ENCODE results near the gene PGS1. TPM values are rescaled to one million over a fixed set of nuclear protein-coding genes. Genes with fewer than 3 reads are reported as not detected.
A peak's percentile ranks its signal among the peaks of the same experiment; 100 is the strongest.

PGS1 gene
- total and polyA plus RNA-seq, 8 donors = 11.2 to 22.7 (median 14.8) TPM

DNA sequence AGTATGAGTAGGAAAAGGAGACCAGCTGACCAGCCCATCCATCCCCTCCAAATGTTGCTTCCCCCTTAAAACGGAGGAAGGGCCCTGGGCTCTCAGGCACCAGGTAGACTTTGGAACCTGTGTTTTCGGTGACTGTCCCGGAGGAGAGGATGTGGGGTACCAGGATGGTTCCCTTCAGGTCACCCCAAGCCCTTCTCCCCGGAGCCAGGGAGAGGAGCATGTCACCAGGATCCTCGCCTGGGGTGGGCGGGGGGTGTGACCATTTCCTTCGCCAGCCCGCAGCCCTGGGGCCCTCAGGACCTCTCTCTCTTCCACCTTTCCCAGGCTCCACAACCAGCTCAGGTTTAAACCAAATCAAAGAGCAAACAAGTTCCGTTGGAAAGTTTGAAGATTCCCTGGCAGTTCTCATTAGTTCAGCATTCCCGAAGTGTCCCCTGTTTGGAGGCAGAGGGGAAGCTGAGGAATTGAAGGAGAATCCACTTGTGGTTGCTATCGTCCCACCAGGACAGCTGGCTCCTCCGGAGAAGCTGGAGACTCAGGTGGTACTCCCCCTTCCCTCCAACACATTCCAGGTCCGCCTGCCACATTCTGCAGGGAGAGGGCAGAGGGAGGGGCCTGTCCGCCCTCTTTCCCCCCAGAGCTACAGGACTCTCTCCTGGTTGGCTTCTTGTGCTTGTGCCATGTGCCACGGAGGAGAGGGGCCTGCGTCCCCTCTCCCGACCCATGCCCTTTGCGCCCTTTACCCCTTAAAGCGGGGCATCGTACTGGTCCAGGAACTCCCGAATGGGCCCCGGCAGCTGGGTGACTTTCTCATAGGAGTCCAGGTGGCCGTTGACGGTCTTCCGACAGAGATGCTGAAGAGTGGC is 20.5 kb upstream of the PGS1 start:
- H3K27ac ChIP-seq = peak overlapping the region in 1 of 4 donors; percentile 5
- TF ChIP-seq CTCF (IDR thresholded peaks at IDR 0.05) = no peak
- 76% methylated on average over 24 to 25 of the region's 25 CpGs for WGBS, 2 donors
- peaks cover 5 to 27% (median 13%) of the 10 kb centered on the region in 3 donors for H3K4me1 ChIP-seq
- FAIRE-seq = no peak
- intact Hi-C loops (cut with DNase I) = no loop called here
- H3K27me3 ChIP-seq = no peaks in the 10 kb centered on the region
- no peaks in the 10 kb centered on the region for H3K9me3 ChIP-seq
- H3K4me3 ChIP-seq = peak overlapping the region in 3 of 4 donors; percentile 43 to 95 (median 49)
- H3K36me3 ChIP-seq = no peaks in the 10 kb centered on the region
- no peak for ATAC-seq
- no peak for DNase-seq

DNA sequence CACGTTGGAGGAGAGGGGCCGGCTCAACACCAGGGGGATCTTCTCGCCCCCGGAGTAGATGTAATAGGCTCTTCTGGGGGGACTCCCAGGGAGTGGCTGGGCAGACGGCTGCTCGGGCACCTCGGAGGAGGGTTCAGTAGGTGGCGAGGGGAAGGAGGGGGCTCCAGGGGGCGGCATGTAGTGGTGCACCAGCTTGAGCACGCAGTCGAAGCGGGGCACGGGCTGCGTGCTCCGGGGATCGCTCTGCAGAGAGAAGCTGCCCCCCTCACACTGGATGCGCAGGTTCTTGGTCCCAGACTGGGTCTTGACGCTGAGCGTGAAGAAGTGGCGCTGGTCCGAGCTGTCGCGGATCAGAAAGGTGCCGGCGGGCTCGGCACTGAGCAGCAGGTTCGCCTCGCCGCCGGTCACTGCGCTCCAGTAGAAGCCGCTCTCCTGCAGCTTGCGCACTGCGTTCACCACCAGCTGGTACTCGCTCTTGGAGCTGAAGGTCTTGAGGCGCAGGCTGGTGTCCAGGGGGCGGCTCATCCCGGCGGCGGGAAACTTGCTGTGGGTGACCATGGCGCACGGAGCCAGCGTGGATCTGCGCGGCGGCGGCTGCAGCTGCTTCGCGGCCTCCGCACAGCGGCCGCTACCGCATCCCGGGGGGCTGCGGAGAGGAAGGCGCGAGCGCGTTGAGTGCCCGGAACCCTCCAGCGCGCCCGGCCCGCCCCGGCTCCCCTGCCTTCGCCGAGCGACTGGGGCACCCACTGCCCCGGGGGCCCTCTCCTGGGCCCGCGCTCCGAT is 19.7 kb upstream of the PGS1 start:
- Histone ChIP-seq H3K9me3 (no peaks in the 10 kb centered on the region), H3K36me3 (no peaks in the 10 kb centered on the region), H3K4me3 (peak overlapping the region; percentile 36 to 95 (median 46)), H3K27me3 (no peaks in the 10 kb centered on the region), H3K4me1 (peaks cover 5 to 22% (median 6%) of the 10 kb centered on the region in 3 donors), H3K27ac (peak overlapping the region; percentile 54 to 94 (median 74))
- no peak for TF ChIP-seq CTCF (IDR thresholded peaks at IDR 0.05)
- DNase-seq (peak in 1 of 6 donors; percentile 45), FAIRE-seq (no peak), ATAC-seq (peak in 1 of 4 donors; percentile 0)
- 50 to 53% methylated on average over 51 to 72 of the region's 72 CpGs for WGBS, 2 donors
- intact Hi-C loops (cut with DNase I) = no loop called here

DNA sequence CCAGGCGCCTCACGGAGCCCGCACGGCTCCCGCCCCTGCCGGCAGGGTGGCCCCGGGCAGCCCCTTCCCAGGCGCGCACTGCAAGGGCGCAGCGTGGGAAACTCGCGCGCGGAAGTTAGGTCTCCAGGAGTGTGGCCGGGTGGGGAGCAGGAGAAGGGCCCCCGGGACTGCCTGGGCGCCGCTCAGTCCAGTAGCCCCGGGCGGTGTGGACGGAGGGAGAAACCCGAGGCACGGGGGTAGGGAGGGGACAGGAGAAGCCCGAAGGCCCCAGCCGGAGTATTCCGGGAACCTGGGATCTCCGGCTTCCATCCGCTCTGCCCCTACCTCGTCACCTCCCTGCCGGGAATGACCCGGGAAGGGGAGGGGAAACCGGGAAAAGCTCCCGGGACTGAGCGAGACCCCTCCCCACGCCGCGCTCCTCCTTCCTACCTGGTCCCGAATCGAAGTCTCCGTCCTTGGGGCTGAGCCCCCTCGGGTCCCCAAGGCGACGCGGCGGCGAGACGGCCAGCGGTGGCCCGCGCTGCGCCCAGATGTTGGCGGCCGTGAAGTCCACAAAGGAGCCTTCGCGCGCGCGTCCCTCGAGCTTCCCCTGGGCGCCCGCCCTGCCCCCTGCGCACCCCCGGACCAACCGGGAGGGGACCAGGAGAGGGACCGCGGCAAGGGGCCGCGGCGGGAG is 19.0 kb upstream of the PGS1 start:
- H3K36me3 ChIP-seq = no peaks in the 10 kb centered on the region
- H3K27ac ChIP-seq = peak overlapping the region; percentile 54 to 94 (median 74)
- DNase-seq = peak in 5 of 6 donors; percentile 57 to 86 (median 66)
- H3K4me3 ChIP-seq = peak overlapping the region; percentile 36 to 95 (median 46)
- H3K9me3 ChIP-seq = no peaks in the 10 kb centered on the region
- no peak for TF ChIP-seq CTCF (IDR thresholded peaks at IDR 0.05)
- no peak for FAIRE-seq
- peaks cover 5 to 20% (median 6%) of the 10 kb centered on the region in 3 donors for H3K4me1 ChIP-seq
- peak; percentile 0 to 26 (median 10) for ATAC-seq
- intact Hi-C loops (cut with DNase I) = no loop called here
- H3K27me3 ChIP-seq = no peaks in the 10 kb centered on the region
- WGBS, 2 donors = 12 to 15% methylated on average over 34 to 69 of the region's 70 CpGs

DNA sequence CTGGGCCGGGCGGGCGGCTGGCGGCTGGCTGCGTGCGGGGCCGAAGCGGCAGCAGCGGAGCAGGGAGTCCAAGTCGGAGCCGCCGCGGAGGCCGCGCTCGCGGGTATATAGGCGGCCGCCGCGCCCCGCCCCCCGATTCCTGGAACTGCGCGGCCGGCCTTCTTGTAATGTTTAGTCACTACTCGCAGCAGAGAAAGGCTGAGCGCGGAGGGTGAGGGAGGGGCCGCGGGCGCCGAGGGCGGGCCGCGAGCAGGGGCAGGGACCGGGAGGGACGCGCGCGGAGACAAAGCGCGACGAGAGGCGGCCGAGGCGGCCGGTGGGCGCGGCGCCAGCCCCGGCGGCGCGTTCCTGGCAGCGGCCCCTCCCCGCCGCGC is 18.5 kb upstream of the PGS1 start, which contains the start of gene SOCS3:
Gene SOCS3 (minus strand): TSS at position 81 of the 374 bp plus-strand sequence. CDS start 982 bp downstream, outside the sequence.
- peak; percentile 93 to 99 (median 96) for DNase-seq
- FAIRE-seq = no peak
- H3K27me3 ChIP-seq = no peaks in the 10 kb centered on the region
- H3K4me3 ChIP-seq = peak within 1 kb of the TSS; percentile 36 to 95 (median 46)
- no peak for TF ChIP-seq CTCF (IDR thresholded peaks at IDR 0.05)
- no peaks in the 10 kb centered on the region for H3K9me3 ChIP-seq
- WGBS, 2 donors = 0 to 1% methylated on average over 10 to 54 of the region's 59 CpGs
- intact Hi-C loops (cut with DNase I) = loop anchor here in 2 of 3 donors (5.0 kb wide), 2 partner anchors 57 to 62 kb away; no protein-coding TSS in a partner anchor
- H3K27ac ChIP-seq = peak within 1 kb of the TSS; percentile 58 to 94 (median 82)
- no peaks in the 10 kb centered on the region for H3K36me3 ChIP-seq
- H3K4me1 ChIP-seq = peaks cover 5 to 20% (median 6%) of the 10 kb centered on the region in 3 donors
- peak; percentile 79 to 86 (median 82) for ATAC-seq

Data from pancreas (tissue), 10 donors.